GM12872 (cell line): ENCODE measurements around the gene TBATA.

Experiments
- CTCF ChIP-seq: IDR thresholded peaks from 3 replicates; pipeline ENCODE4 v1.5.1; 2011; ENCODE audit warnings: low read depth, mild to moderate bottlenecking, low read length, moderate library complexity; ENCODE audit not compliant: insufficient read depth

TBATA gene

GRCh38 chr10:70795613-70796012 is 10.4 kb upstream of the TBATA start:
- no peak for TF ChIP-seq CTCF

- no peak for TF ChIP-seq CTCF
Measured at GRCh38 chr10:70791386-70792039, 6.3 kb upstream of the TBATA start.

- TF ChIP-seq CTCF, result no peak
Measured at GRCh38 chr10:70786799-70787415, 1.7 kb upstream of the TBATA start.

- no peak for TF ChIP-seq CTCF
Measured at GRCh38 chr10:70784471-70784870, 706 bp downstream of the TBATA start.

GRCh38 chr10:70784016-70784415 is 1.2 kb downstream of the TBATA start:
- no peak for TF ChIP-seq CTCF

GRCh38 chr10:70782746-70783680 is 2.2 kb downstream of the TBATA start:
- no peak for TF ChIP-seq CTCF

GRCh38 chr10:70782086-70782745 is 3.0 kb downstream of the TBATA start:
- TF ChIP-seq CTCF, result no peak
